WTC11 (cell line): Measurements from ENCODE around the gene EFCAB14. TPM values are rescaled to one million over a fixed set of nuclear protein-coding genes. Genes with fewer than 3 reads are reported as not detected.

Source experiments
- ATAC-seq: fragments of 200-7000 bp; cut with Tn5 transposase; 2 replicates; pipeline ENCODE4 v1.10.0; 2021; ENCODE audit warnings: mild to moderate bottlenecking, moderate library complexity
- CTCF ChIA-PET: fragments of 300-600 bp; sonication (Branson Sonifier 250); formaldehyde crosslinking; loops from one replicate; lab custom pipeline; 2021; ENCODE audit warnings: antibody characterized with exemption; lab: Charles Lee
- POLR2A ChIA-PET: fragments of 350-600 bp; sonication (Branson Sonifier 250); formaldehyde crosslinking; loops from one replicate; lab custom pipeline; 2021; ENCODE audit warnings: antibody characterized with exemption; lab: Charles Lee
- DNase-seq: peaks from one replicate; pipeline ENCODE4 v3.0.0; 2021; ENCODE audit warnings: low spot score
- H3K27ac Mint-ChIP-seq: 2 replicates; pipeline ENCODE4 v1.8.0; 2021; ENCODE audit warnings: mixed read lengths
- H3K27me3 Mint-ChIP-seq: 2 replicates; pipeline ENCODE4 v1.8.0; 2021; ENCODE audit warnings: low read depth, mild to moderate bottlenecking, moderate library complexity, mixed read lengths
- H3K36me3 Mint-ChIP-seq: 2 replicates; pipeline ENCODE4 v1.8.0; 2021; ENCODE audit warnings: mixed read lengths
- H3K4me1 Mint-ChIP-seq: 2 replicates; pipeline ENCODE4 v1.8.0; 2022; ENCODE audit warnings: mixed read lengths
- H3K4me3 Mint-ChIP-seq: 2 replicates; pipeline ENCODE4 v1.8.0; 2021; ENCODE audit warnings: mild to moderate bottlenecking, moderate library complexity, mixed read lengths
- H3K9me3 Mint-ChIP-seq: 2 replicates; pipeline ENCODE4 v1.8.0; 2021; ENCODE audit warnings: mixed read lengths
- ATF1 ChIP-seq: sonication (generic); formaldehyde crosslinking; IDR thresholded peaks from 2 replicates; pipeline ENCODE4 v1.8.1; 2023; ENCODE audit warnings: mild to moderate bottlenecking, moderate library complexity, missing genetic modification reagents
- CREM ChIP-seq: sonication (generic); formaldehyde crosslinking; IDR thresholded peaks from 2 replicates; pipeline ENCODE4 v1.8.1; 2022; ENCODE audit warnings: mild to moderate bottlenecking, missing genetic modification reagents, moderate library complexity
- CTCF ChIP-seq: fragments of 200-600 bp; IDR thresholded peaks from 2 replicates; pipeline ENCODE4 v1.8.0; 2022; ENCODE audit warnings: antibody characterized with exemption
- FOXK1 ChIP-seq: sonication (generic); formaldehyde crosslinking; IDR thresholded peaks from 2 replicates; pipeline ENCODE4 v1.8.0; 2022; ENCODE audit warnings: mild to moderate bottlenecking, moderate library complexity, missing genetic modification reagents
- GABPB1 ChIP-seq: sonication (generic); formaldehyde crosslinking; IDR thresholded peaks from 2 replicates; pipeline ENCODE4 v1.8.1; 2023; ENCODE audit warnings: mild to moderate bottlenecking, missing genetic modification reagents
- MYBL2 ChIP-seq: sonication (generic); formaldehyde crosslinking; IDR thresholded peaks from 2 replicates; pipeline ENCODE4 v1.8.1; 2023; ENCODE audit warnings: mild to moderate bottlenecking, moderate library complexity, missing genetic modification reagents
- NFYB ChIP-seq: sonication (generic); formaldehyde crosslinking; conservative IDR thresholded peaks from 2 replicates; pipeline ENCODE4 v1.8.0; 2022; ENCODE audit warnings: low read depth, missing genetic modification reagents
- PREB ChIP-seq: sonication (generic); formaldehyde crosslinking; IDR thresholded peaks from 2 replicates; pipeline ENCODE4 v1.8.1; 2022; ENCODE audit warnings: mild to moderate bottlenecking, missing genetic modification reagents, moderate library complexity, borderline replicate concordance
- SMAD3 ChIP-seq: sonication (generic); formaldehyde crosslinking; IDR thresholded peaks from 2 replicates; pipeline ENCODE4 v1.8.0; 2022; ENCODE audit warnings: missing genetic modification reagents, mild to moderate bottlenecking, borderline replicate concordance
- SOX15 ChIP-seq: fragments of 250-450 bp; sonication (Bioruptor Pico); IDR thresholded peaks from 2 replicates; pipeline ENCODE4 v1.9.0; 2021; ENCODE audit warnings: mild to moderate bottlenecking
- TEAD1 ChIP-seq: sonication (generic); formaldehyde crosslinking; IDR thresholded peaks from 2 replicates; pipeline ENCODE4 v1.8.0; 2022; ENCODE audit warnings: mild to moderate bottlenecking, missing genetic modification reagents
- TEAD4 ChIP-seq: sonication (generic); formaldehyde crosslinking; IDR thresholded peaks from 2 replicates; pipeline ENCODE4 v1.8.0; 2022; ENCODE audit warnings: mild to moderate bottlenecking, missing genetic modification reagents
- TP53 ChIP-seq: sonication (generic); formaldehyde crosslinking; IDR thresholded peaks from 2 replicates; pipeline ENCODE4 v1.8.1; 2023; ENCODE audit warnings: mild to moderate bottlenecking, missing genetic modification reagents
- ZNF232 ChIP-seq: sonication (generic); formaldehyde crosslinking; IDR thresholded peaks from 2 replicates; pipeline ENCODE4 v1.8.0; 2022; ENCODE audit warnings: mild to moderate bottlenecking, missing genetic modification reagents
- ZNF281 ChIP-seq: sonication (generic); formaldehyde crosslinking; IDR thresholded peaks from 2 replicates; pipeline ENCODE4 v1.8.0; 2023; ENCODE audit warnings: mild to moderate bottlenecking, missing genetic modification reagents
- total RNA-seq: library from RNA; stranded (reverse); gene quantifications from 3 replicates; pipeline ENCODE4 v1.2.3, GENCODE V29; 2021
- TF ChIP-seq, protein P1 (sequence below): sonication (generic); formaldehyde crosslinking; IDR thresholded peaks from 2 replicates; pipeline ENCODE4 v1.8.1; 2023; ENCODE audit warnings: mild to moderate bottlenecking, missing genetic modification reagents
- TF ChIP-seq, protein P2 (sequence below): fragments of 250-450 bp; sonication (Bioruptor Pico); IDR thresholded peaks from 2 replicates; pipeline ENCODE4 v1.8.0; 2021; ENCODE audit warnings: mild to moderate bottlenecking
- TF ChIP-seq, protein P3 (sequence below): sonication (generic); formaldehyde crosslinking; IDR thresholded peaks from 2 replicates; pipeline ENCODE4 v1.8.0; 2022; ENCODE audit warnings: mild to moderate bottlenecking, missing genetic modification reagents
- TF ChIP-seq, protein P4 (sequence below): sonication (generic); formaldehyde crosslinking; IDR thresholded peaks from 2 replicates; pipeline ENCODE4 v1.8.0; 2023; ENCODE audit warnings: missing genetic modification reagents, mild to moderate bottlenecking, borderline replicate concordance

EFCAB14 gene
- total RNA-seq, 1 experiment from 2014 or later = 46.2 TPM

- Mint-ChIP-seq H3K4me3 (no peak overlapping the region), H3K27ac (no peak overlapping the region), H3K9me3 (peaks cover 27% of the 10 kb centered on the region), H3K36me3 (no peaks in the 10 kb centered on the region), H3K27me3 (peaks cover 31% of the 10 kb centered on the region), H3K4me1 (no peaks in the 10 kb centered on the region)
- CTCF ChIA-PET = interaction anchor here (0.6 to 1.4 kb wide), 4 partner anchors 10 to 97 kb away, joined by 3 to 9 read pairs (median 6); no protein-coding TSS in a partner anchor
- POLR2A ChIA-PET = no interaction called here
- peak; percentile 58 for DNase-seq
- peak; percentile 87 for ATAC-seq
- TF ChIP-seq ATF1 (CRISPR knock-in tag) (no peak), ZNF281 (CRISPR knock-in tag) (peak; percentile 63; the same call in 1 of the 2 replicates), ZNF232 (CRISPR knock-in tag) (peak; percentile 86; the same call in 1 of the 2 replicates), TEAD1 (peak; percentile 88; the same call in 1 of the 2 replicates), TP53 (CRISPR knock-in tag) (no peak), GABPB1 (CRISPR knock-in tag) (peak; percentile 43; the same call in 1 of the 2 replicates), CREM (CRISPR knock-in tag) (peak; percentile 65; the same call in 1 of the 2 replicates), CTCF (no peak), SOX15 (CRISPR knock-in tag) (no peak), TEAD4 (CRISPR knock-in tag) (peak; percentile 82), NFYB (CRISPR knock-in tag) (0 out of 2 replicates have a peak, but pooled peaks have one; percentile 12), PREB (CRISPR knock-in tag) (peak; percentile 69; the same call in 1 of the 2 replicates), MYBL2 (CRISPR knock-in tag) (0 out of 2 replicates have a peak, but pooled peaks have one; percentile 38), FOXK1 (CRISPR knock-in tag) (0 out of 2 replicates have a peak, but pooled peaks have one; percentile 37), SMAD3 (CRISPR knock-in tag) (peak; percentile 72; the same call in 1 of the 2 replicates)
- TF ChIP-seq, protein P1, sequence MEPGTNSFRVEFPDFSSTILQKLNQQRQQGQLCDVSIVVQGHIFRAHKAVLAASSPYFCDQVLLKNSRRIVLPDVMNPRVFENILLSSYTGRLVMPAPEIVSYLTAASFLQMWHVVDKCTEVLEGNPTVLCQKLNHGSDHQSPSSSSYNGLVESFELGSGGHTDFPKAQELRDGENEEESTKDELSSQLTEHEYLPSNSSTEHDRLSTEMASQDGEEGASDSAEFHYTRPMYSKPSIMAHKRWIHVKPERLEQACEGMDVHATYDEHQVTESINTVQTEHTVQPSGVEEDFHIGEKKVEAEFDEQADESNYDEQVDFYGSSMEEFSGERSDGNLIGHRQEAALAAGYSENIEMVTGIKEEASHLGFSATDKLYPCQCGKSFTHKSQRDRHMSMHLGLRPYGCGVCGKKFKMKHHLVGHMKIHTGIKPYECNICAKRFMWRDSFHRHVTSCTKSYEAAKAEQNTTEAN (CRISPR knock-in tag) = peak; percentile 52; the same call in 1 of the 2 replicates
- TF ChIP-seq, protein P2, sequence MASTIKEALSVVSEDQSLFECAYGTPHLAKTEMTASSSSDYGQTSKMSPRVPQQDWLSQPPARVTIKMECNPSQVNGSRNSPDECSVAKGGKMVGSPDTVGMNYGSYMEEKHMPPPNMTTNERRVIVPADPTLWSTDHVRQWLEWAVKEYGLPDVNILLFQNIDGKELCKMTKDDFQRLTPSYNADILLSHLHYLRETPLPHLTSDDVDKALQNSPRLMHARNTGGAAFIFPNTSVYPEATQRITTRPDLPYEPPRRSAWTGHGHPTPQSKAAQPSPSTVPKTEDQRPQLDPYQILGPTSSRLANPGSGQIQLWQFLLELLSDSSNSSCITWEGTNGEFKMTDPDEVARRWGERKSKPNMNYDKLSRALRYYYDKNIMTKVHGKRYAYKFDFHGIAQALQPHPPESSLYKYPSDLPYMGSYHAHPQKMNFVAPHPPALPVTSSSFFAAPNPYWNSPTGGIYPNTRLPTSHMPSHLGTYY (CRISPR knock-in tag) = peak; percentile 71; the same call in 1 of the 2 replicates
- TF ChIP-seq, protein P3, sequence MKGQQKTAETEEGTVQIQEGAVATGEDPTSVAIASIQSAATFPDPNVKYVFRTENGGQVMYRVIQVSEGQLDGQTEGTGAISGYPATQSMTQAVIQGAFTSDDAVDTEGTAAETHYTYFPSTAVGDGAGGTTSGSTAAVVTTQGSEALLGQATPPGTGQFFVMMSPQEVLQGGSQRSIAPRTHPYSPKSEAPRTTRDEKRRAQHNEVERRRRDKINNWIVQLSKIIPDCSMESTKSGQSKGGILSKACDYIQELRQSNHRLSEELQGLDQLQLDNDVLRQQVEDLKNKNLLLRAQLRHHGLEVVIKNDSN (CRISPR knock-in tag) = peak; percentile 19; the same call in 1 of the 2 replicates
- TF ChIP-seq, protein P4, sequence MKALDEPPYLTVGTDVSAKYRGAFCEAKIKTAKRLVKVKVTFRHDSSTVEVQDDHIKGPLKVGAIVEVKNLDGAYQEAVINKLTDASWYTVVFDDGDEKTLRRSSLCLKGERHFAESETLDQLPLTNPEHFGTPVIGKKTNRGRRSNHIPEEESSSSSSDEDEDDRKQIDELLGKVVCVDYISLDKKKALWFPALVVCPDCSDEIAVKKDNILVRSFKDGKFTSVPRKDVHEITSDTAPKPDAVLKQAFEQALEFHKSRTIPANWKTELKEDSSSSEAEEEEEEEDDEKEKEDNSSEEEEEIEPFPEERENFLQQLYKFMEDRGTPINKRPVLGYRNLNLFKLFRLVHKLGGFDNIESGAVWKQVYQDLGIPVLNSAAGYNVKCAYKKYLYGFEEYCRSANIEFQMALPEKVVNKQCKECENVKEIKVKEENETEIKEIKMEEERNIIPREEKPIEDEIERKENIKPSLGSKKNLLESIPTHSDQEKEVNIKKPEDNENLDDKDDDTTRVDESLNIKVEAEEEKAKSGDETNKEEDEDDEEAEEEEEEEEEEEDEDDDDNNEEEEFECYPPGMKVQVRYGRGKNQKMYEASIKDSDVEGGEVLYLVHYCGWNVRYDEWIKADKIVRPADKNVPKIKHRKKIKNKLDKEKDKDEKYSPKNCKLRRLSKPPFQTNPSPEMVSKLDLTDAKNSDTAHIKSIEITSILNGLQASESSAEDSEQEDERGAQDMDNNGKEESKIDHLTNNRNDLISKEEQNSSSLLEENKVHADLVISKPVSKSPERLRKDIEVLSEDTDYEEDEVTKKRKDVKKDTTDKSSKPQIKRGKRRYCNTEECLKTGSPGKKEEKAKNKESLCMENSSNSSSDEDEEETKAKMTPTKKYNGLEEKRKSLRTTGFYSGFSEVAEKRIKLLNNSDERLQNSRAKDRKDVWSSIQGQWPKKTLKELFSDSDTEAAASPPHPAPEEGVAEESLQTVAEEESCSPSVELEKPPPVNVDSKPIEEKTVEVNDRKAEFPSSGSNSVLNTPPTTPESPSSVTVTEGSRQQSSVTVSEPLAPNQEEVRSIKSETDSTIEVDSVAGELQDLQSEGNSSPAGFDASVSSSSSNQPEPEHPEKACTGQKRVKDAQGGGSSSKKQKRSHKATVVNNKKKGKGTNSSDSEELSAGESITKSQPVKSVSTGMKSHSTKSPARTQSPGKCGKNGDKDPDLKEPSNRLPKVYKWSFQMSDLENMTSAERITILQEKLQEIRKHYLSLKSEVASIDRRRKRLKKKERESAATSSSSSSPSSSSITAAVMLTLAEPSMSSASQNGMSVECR (CRISPR knock-in tag) = peak; percentile 48; the same call in 1 of the 2 replicates
Measured at GRCh38 chr1:46735708-46736324, 16.9 kb upstream of the EFCAB14 start.
